ENCODE results near the gene HMCN2.

Gene HMCN2

DNA sequence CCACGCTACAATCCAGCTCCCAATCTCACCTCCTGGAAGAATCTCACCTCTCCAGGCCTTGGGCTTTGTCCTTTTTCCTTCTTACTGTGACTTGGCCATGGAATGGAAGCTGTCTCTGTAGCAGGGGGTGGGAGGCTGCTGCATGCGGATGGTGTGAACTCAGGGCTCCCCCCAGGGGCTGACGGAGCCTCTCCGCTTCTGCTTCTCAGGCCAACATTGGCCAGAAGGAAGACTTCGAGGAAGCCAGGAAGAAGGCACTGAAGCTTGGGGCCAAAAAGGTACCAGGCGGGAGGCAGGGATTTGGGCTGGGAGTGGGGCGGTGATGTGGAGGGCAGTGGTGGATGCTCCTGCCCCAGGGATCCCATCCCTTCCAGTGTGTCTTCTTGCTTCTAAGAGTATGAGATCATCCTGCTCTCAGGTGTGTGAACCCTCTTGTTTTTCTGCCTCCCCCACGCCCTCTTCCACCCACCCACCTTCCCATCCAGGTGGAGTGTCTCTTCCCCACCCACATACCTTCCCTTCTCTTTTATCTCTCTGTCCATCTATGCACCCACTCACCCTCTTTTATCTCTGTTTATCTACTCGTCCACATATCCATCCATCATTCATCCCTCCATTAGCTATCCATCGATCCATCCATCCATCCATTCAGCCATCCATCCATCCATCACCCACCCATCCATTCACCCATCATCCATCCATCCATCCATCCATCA is 188.7 kb downstream of the HMCN2 start:
- DNase-seq = no peak

- DNase-seq = no peak
These were observed 189.3 kb downstream of the HMCN2 start for GRCh38 chr9:130454812-130455325.

- DNase-seq = no peak
These were observed 192.7 kb downstream of the HMCN2 start for GRCh38 chr9:130458027-130458803.

- no peak for DNase-seq
These were observed 193.2 kb downstream of the HMCN2 start for GRCh38 chr9:130458804-130459067.

DNA sequence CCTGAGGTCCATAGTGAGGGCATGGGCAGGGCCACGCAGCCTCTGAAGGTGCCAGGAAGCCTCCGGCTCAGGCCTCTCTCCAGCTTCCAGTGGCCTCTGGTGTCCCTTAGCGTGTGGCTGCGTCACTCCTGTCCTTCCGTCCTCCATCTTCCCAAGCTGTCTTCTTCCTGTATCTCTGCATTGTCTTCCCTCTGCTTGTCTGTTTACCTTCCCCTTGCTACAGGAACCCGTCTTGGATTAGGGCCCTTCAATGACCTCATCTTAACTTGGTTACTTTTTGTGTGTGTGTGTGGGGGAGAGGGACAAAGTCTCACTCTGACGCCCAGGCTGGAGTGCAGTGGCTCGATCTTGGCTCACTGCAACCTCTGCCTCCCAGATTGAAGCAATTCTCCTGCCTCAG is 193.6 kb downstream of the HMCN2 start:
- DNase-seq = no peak

DNA sequence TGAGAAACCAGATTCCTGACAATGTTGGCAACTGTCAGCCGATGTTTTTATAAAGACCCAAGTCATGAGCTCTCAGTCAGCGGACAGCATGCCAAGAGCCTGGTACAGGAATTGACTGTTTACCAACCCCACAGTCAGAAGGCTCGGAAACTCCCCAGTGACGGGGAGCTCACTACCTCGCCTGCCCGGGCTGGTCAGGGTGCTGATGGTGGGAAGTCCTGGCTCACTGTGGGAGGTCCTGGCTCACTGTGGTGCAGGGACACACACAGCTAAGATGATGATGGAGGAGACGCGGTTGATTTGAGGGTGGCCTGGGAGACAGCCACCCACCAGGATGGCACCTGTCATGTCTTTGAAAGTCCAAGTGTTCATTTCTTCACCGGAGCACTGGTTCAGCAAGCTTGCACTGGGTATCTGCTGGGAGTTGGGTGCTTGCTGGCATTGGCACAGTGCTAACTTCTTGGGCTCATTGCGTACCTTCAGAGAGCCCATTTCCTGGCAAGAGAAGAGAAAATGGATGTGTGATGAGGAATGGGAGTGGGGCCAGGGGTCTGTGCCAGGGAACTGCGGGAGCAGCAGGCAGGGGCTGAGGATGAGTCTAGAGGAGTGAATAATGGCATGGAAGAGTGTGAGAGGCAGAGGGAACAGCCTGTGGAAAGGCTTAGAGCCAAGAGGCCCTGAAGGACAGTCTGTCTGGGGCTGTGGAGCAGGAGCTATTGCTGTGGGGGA is 194.5 kb downstream of the HMCN2 start:
- no peak for DNase-seq

DNA sequence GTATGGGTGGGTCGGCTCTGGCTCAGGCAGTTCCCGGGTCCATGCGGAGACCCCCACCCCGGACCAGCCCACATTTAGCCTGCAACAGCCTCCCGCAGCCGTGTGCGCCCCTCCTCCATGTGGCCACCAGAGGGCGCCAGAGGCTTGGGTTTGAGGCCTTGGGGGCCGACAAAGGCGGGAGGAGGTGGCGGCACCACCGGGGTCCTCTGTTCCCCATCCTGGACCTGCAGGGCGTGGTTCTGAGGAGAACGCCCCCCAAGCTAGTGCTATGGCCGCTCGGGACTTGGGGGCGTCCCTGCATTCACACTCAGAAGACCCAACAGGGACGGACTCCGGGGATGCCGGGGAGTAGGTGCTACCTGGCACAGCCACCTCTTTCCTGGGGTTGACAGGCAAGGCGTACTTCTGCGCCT is 195.7 kb downstream of the HMCN2 start:
- DNase-seq = peak; percentile 28

DNA sequence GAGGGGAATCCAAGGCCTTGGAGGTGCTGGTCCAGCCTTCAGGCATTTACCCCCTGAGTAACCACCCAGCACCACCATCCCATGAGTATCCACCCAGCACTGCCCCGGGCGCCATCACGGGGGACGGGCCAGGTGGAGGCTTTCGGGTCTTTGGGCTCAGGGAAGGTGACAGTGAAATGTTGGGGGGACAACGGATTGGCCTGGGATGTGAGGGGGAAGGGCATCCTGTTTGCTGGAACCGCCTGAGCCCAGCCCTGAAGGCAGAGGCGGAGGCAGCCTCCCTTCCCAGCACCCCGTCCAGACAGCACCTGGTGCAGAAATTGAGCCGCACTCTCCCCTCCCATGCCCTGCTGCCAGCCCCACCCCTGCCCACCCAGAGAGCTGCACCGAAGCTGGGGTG is 196.2 kb downstream of the HMCN2 start:
- DNase-seq = no peak

GRCh38 chr9:130462685-130463540 is 197.4 kb downstream of the HMCN2 start:
- DNase-seq = no peak

- DNase-seq = no peak
These were observed 198.5 kb downstream of the HMCN2 start for GRCh38 chr9:130463763-130464745.

GRCh38 chr9:130465383-130466096 is 200.0 kb downstream of the HMCN2 start:
- DNase-seq = no peak

GRCh38 chr9:130466537-130467217 is 201.1 kb downstream of the HMCN2 start:
- no peak for DNase-seq

- peak; percentile 88 for DNase-seq
These were observed 201.8 kb downstream of the HMCN2 start for GRCh38 chr9:130467316-130467715.

DNA sequence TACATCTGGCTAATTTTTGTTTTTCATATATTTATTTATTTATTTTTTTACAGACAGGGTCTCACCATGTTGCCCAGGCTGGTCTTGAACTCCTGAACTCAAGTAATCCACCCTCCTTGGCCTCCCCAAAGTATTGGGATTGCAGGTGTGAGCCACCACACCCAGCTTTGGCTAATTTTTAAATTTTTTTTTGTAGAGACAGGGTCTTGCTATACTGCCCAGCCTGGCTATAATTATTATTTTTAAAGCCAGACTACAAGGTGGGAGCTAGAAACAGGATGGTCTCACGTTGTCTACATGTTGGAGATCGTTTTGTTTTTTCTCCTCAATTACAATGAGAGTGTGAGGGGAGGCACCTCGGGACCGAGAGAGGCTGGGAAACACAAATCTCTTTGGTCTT is 203.0 kb downstream of the HMCN2 start:
- no peak for DNase-seq

DNA sequence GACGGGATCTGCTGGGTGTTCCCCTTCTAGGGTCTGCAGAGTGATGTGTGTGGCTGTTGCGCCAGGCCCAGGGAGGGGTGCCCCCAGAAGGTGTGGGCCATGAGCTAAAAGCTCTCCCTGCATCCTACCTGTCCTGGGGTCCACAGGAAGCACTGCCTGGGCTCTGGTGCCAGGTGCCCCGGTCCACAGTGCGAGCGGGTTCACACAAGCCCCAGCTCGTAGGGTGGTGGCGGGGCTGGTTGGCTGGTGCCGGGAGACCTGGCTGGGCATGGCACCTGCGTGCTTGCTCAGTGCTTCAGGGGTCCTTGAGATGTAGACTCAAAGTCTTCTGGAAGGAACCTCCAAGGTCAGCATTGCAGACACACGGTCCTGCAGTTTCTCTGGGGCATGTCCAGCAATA is 204.7 kb downstream of the HMCN2 start:
- no peak for DNase-seq

GRCh38 chr9:130470950-130471349 is 205.4 kb downstream of the HMCN2 start:
- no peak for DNase-seq

- DNase-seq = no peak
These were observed 206.0 kb downstream of the HMCN2 start for GRCh38 chr9:130471411-130472183.

DNA sequence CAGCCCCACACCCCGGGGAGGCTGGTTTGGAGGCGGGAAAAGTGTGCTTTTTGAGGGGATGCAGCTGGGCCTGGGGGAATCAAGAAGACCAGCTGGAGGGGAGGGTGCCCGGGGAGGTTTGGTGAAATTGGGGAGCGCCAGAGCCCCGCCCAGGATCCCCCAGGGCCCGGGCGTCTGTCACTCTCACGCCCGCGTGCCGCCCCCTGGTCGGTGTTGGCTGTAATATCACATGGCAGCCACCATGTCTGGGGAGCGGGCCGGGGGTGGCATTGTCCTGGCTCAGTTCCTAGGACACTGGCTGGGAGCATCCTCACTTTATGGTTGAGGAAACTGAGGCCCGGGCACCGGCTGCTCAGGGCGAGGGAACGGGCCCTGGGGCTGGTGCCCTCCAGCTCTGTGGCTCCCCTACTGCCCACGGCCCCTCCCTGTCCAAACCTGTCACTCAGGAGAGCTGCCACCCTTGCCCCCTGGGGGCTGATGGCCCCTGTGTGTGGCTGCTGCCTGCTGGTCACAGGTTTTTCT is 206.7 kb downstream of the HMCN2 start:
- DNase-seq = no peak

- DNase-seq = no peak
These were observed 207.4 kb downstream of the HMCN2 start for GRCh38 chr9:130473009-130473408.

All from DMS79 (cell line).